Measurements from ENCODE around the gene LRP11.

GRCh38 chr6:149820506-149820905, 43.7 kb downstream of the LRP11 start:
- peak; percentile 43 for TF ChIP-seq CTCF (conservative IDR thresholded peaks at IDR 0.05; ENCODE audit: low read length)
- no peak for TF ChIP-seq EZH2phosphoT487 (IDR thresholded peaks at IDR 0.05; ENCODE audit: borderline replicate concordance)
